OCI-M1 (cell line): ENCODE results near the gene SCUBE1.
A peak's percentile ranks its signal among the peaks of the same experiment; 100 is the strongest.
"Not testable (repeated sequence)": the region's sequence is repeated elsewhere in the genome, so short reads cannot be mapped to it uniquely, and the experiment has no call there.

ENCODE experiments used
- DNase-seq: peaks from one replicate; lab custom pipeline; 2025; lab: John Stamatoyannopoulos, UW

SCUBE1 gene

DNA sequence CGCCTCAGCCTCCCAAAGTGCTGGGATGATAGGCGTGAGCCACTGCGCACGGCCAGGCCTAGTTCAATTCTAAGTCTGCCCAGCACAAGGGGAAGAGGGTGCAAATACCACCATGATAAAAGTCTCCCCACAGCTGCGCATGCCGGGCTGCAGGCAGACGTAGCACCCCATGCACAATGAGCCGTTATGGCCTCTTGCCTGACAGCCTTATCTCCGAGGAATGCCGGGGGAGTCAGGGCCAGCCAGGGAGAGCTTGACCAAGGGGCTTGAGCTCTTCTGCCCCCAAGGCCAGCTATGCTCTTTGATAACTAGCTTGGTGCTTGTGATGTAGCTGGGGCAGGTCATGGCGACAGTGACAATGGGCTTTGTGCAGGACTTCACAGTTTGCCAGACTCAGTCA, 13.7 kb upstream of the SCUBE1 start:
- no peak for DNase-seq

DNA sequence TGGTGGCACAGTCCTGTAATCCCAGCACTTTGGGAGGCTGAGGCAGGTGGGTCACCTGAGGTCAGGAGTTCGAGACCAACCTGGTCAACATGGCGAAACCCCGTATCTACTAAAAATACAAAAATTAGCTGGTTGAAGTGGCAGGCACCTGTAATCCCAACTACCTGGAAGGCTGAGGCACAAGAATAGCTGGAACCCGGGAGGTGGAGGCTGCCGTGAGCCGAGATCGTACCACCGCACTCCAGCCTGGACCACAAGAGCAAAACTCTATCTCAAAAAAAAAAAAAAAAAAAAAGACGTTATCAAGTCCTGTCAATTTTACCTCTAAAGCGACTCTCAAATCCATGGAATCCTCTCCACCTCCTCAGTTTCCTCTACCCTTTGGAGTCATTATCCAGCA, 12.5 kb upstream of the SCUBE1 start:
- not testable (repeated sequence) for DNase-seq

- DNase-seq: no peak
Observed at GRCh38 chr22:43351966-43352345, 8.8 kb upstream of the SCUBE1 start.

GRCh38 chr22:43349636-43350035, 6.5 kb upstream of the SCUBE1 start:
- no peak for DNase-seq

GRCh38 chr22:43346521-43346929, 3.4 kb upstream of the SCUBE1 start:
- DNase-seq: peak; percentile 51

- no peak for DNase-seq
Observed at GRCh38 chr22:43345761-43346301, 2.7 kb upstream of the SCUBE1 start.

GRCh38 chr22:43345356-43345755, 2.2 kb upstream of the SCUBE1 start:
- no peak for DNase-seq

DNA sequence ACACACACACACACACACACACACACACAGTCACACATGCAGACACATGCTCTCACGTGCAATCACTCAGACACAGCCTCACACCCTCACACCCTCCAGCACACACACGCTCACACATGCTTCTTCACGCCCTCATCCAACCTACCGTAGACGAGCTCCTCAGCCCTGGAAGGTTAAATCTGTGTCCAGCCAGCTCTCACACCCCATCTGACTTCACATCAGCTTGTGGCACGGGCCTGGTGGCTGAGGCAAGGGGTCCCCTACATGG, 1.3 kb upstream of the SCUBE1 start:
- DNase-seq: no peak

DNA sequence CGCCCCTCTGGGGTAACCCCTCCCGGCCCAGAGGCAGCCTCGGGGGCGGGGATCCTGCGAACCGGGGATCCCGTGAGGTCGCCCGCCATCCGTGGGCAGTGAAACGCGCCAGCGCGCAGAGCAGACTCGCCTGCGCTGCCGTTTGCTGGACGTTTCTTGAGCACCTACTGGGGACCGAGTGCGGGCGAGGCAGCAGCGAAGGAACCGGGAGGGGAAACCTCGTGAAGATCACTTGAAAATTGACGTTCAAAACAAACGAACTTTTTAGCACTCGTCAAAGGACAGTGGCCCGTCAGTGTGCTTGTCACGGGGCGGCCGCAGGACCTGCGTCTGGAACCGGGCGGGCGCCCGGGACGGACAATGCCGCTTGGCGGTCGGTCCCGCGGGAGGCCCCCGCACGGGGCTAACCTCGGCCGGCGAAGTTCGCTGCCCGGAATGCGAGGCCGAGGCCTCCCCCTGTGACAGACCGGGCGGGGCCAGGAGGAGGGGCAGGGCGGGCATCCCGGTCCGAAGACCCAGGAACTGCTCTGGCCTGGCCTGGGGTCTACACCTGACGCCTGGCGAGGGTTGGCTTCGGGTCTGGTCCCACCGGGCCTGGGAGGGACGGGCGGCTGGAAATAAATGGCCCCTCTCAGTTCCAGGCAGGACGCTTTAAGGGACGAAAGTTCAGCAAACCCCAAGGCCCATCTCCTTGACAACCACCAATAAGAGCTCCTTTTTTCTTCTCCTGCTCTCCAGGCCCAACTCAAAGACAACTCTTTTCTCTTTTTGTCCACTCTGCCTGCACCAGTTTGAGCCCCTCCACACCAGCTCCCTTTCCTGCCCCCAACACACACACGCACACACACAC, 723 bp upstream of the SCUBE1 start:
- no peak for DNase-seq

DNA sequence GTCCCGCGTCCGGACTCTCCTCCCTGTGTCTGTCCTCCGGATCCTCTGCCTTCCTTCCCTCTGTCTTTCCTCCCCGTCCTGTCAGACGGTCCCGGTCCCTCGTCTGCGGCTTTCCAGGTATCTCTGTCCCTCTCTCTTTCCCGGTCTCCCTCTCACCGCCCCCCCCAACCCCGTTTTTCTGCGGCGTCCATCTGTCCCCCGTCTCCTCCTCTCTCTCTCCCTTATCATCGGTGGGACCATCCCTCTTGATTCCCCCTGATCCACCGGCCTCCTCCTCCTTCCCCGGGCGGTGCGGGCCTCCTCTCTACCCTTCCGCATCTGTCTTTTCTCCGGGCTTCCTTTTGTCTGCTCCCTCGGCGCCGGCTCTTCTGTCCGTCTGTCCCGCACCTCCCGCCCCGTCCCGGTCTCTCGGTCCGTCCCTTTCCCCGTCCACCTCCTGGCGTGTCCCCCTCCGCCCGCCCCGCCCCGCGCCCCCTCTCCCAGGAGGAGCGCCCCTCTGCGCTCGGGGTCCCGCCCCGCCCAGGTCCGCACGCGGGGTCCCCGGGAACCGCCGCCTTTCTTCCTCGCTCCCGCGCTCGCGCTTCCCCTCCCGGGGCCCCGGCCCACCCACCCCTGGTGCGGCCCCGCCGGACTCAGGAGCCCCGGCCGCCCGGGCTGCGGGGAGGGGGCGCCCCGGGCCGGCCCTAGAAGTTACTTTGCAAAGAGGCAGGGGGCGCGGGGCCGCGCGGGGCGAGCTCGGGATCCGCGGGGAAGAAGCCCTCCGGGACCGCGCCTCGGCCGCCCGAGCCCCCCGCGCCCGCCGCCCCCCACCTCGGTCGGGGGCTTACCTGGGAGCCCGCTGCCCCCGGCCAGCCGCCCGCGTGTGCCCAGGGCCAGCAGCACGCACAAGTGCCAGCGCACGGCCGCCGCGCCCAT, 568 bp downstream of the SCUBE1 start:
- DNase-seq: no peak

- DNase-seq: no peak
Observed at GRCh38 chr22:43341565-43341964, 1.6 kb downstream of the SCUBE1 start.

DNA sequence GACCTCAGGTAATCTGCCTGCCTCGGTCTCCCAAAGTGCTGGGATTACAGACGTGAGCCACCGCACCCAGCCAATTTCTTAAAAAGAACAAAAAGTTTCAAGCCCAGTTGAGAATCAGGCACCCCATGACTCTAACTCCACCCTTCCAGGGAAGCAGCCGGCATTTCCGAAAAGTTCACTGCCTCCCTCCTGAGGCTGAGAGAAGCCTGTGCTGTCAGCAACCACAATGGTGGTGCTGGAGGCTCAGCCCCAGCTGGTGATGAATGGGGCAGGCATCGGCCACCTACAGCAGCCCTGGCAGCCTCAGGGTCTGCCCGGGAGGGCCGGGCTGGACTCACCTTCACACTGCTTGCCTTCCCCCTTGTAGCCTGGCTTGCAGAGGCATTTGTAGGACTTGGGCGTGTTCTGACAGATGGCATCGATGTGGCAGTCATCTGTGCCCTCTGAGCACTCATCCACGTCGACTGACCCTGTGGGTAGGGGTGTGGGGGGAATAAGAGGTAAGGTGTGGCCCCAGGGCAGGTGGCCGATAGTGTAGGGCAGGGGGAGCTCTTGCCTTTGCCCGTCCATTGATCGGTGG, 4.3 kb downstream of the SCUBE1 start:
- no peak for DNase-seq

- no peak for DNase-seq
Observed at GRCh38 chr22:43337946-43338345, 5.2 kb downstream of the SCUBE1 start.

GRCh38 chr22:43337385-43337784, 5.8 kb downstream of the SCUBE1 start:
- no peak for DNase-seq

DNA sequence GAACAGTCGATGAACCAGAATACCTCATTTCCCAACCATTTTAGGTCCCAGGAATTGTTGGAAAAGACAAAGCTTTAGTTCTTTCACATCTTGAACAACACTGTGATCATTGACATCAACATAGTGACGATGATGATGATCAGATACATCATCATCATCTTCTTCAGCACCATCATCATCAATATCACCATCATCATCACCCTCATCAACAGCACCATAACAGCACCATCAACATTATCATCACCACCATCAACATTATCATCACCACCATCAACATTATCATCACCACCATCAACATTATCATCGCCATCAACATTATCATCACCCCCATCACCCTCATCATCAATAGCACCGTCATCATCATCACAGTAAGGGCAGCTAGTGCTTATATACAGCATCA, 8.8 kb downstream of the SCUBE1 start:
- DNase-seq: no peak

- no peak for DNase-seq
Observed at GRCh38 chr22:43333978-43334377, 9.2 kb downstream of the SCUBE1 start.

DNA sequence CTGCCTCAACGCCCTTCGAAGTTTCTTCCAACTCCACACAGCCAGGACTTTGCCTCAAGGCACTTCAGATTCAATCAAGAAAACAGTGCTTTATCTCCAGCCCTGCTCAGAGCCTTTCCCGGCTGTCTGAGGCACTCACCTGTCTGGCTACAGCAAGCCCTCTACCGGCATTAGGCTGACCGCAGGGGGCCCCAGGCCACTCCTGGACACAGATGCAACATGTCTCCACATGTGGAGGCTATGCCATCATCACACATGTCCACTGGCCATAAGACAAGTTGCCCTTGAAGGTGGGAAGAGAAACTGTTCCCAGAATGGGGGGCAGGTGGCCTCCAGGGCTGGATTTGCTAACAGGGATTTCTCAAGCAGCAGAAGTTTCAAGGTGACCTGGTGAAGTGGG, 10.0 kb downstream of the SCUBE1 start:
- DNase-seq: no peak

GRCh38 chr22:43331698-43332097, 11.5 kb downstream of the SCUBE1 start:
- DNase-seq: no peak

- peak; percentile 13 for DNase-seq
Observed at GRCh38 chr22:43331069-43331451, 12.1 kb downstream of the SCUBE1 start.

DNA sequence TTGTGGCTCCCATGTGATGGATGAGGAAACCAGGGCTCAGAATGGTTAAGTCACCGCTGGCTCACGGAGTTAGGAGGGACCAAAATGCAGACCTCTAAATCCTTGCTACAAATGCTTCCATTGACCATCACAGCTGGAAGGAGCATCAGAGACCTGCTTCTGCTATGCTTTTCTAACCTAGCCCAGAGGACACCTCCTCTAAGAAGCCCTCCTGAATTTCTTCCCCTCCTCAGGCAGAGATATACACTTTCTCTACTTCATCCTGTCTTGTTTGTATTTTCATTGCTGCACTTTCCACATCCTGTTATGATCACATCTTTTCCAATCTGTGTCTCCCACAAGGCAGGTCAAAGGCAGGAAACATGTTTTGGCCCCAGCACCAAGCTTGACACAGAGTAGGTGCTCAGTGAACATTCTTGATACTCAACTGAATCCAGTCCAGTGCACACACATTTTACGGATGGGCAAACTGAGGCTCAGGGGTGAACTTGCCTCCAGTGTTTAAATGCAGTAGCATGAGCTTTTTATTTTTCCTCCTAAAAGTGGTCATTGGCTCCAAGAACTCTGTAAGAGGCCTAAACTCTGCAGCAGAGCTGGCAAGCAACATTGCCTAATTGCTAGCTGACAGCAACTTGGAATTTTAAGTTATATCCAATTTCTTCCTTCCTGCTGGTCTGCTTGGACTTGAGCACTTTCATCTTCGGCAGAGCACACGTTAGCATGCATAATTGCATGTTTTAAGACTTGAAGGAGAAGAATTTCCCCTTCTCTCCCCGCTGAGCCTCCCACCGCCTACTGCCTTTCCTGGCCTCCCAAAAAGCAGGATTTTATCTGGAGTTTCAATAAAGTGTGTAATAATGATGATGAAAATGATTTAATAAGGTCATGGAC, 12.7 kb downstream of the SCUBE1 start:
- DNase-seq: no peak

GRCh38 chr22:43329061-43329460, 14.1 kb downstream of the SCUBE1 start:
- DNase-seq: no peak

DNA sequence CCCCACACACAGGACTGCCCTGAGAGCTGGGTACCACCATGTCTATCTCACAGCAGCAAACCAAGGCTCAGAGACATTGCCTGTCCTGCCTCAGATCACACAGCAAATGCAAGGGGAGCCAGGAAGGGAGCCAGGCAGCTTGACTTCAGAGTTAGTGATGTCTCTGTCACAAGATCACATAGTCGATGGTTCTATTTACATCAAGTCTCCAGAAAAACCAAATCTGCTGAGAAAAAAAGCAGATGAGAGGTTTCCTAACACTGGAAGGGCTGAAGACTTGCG, 16.1 kb downstream of the SCUBE1 start:
- DNase-seq: no peak
